PC-9 (cell line): ENCODE data around the gene RAB31. TPM values are rescaled to one million over a fixed set of nuclear protein-coding genes. Genes with fewer than 3 reads are reported as not detected.

ENCODE experiments used
- BruUV-seq: library from RNA; stranded (reverse); fragments of 400-500 nt; replicated peaks from 2 replicates; lab custom pipeline; 2021; lab: Mats Ljungman, UMichigan
- CTCF ChIA-PET: fragments of 300-600 bp; sonication (Branson Sonifier 250); formaldehyde crosslinking; loops from one replicate; lab custom pipeline; 2022; ENCODE audit warnings: antibody characterized with exemption; lab: Charles Lee
- POLR2A ChIA-PET: fragments of 300-600 bp; sonication (Branson Sonifier 250); formaldehyde crosslinking; loops from one replicate; lab custom pipeline; 2022; ENCODE audit warnings: antibody characterized with exemption; ENCODE audit not compliant: unreplicated experiment; lab: Charles Lee
- DNase-seq, 2 experiments: peaks; one replicate each; pipeline versions ENCODE4 v3.0.0 to v3.0.0-alpha.2; 2015 to 2022; ENCODE audit warnings: mixed read lengths in 1 of 2
- H2AFZ ChIP-seq: fragments of 200-600 bp; sonication (generic); 2 replicates; pipeline ENCODE4 v1.8.1; 2017; ENCODE audit warnings: antibody characterized with exemption
- H3F3A ChIP-seq: fragments of 200-600 bp; sonication (generic); 2 replicates; pipeline ENCODE4 v1.8.1; 2017; ENCODE audit warnings: antibody characterized with exemption, mild to moderate bottlenecking, low read depth; ENCODE audit not compliant: insufficient read depth
- H3K27ac ChIP-seq: fragments of 200-600 bp; sonication (generic); 2 replicates; pipeline ENCODE4 v1.6.1; 2016; ENCODE audit warnings: mixed run types
- H3K27me3 ChIP-seq: fragments of 200-600 bp; sonication (generic); 2 replicates; pipeline ENCODE4 v1.6.1; 2016; ENCODE audit warnings: low read depth, mixed run types; ENCODE audit not compliant: insufficient read depth
- H3K36me3 ChIP-seq: fragments of 200-600 bp; sonication (generic); 2 replicates; pipeline ENCODE4 v1.6.1; 2016; ENCODE audit warnings: low read depth, mixed run types
- H3K4me1 ChIP-seq: fragments of 200-600 bp; sonication (generic); replicated peaks from 2 replicates; pipeline ENCODE4 v1.6.1; 2016; ENCODE audit warnings: mixed run types; ENCODE audit not compliant: insufficient read depth
- H3K4me2 ChIP-seq: fragments of 200-600 bp; sonication (generic); 2 replicates; pipeline ENCODE4 v1.6.1; 2017; ENCODE audit warnings: mixed run types
- H3K4me3 ChIP-seq: fragments of 200-600 bp; sonication (generic); 2 replicates; pipeline ENCODE4 v1.6.1; 2016; ENCODE audit warnings: mixed run types
- H3K79me2 ChIP-seq: fragments of 200-600 bp; sonication (generic); 2 replicates; pipeline ENCODE4 v1.6.1; 2017; ENCODE audit warnings: low read depth, mixed run types
- H3K9me2 ChIP-seq: fragments of 200-600 bp; sonication (generic); 2 replicates; pipeline ENCODE4 v1.8.1; 2017; ENCODE audit warnings: mild to moderate bottlenecking; ENCODE audit not compliant: insufficient read depth
- H3K9me3 ChIP-seq: fragments of 200-600 bp; sonication (generic); 2 replicates; pipeline ENCODE4 v1.8.1; 2016; ENCODE audit warnings: low read depth; ENCODE audit not compliant: insufficient read depth
- H4K20me1 ChIP-seq: fragments of 200-600 bp; sonication (generic); 2 replicates; pipeline ENCODE4 v1.8.1; 2017; ENCODE audit not compliant: insufficient read depth
- EZH2 ChIP-seq: fragments of 200-600 bp; sonication (generic); IDR thresholded peaks from 2 replicates; pipeline ENCODE4 v1.8.0; 2017; ENCODE audit warnings: antibody characterized with exemption, low read depth
- intact Hi-C: fragments of 100-400 bp; cut with micrococcal nuclease; formaldehyde crosslinking; loops from one replicate; pipeline ENCODE4 v1.10.0; 2022; ENCODE audit not compliant: unreplicated experiment
- total RNA-seq: library from RNA; stranded (reverse); gene quantifications from 2 replicates; pipeline ENCODE4 v1.2.3, GENCODE V29; 2021
- TF ChIP-seq, protein P1 (sequence below): fragments of 200-600 bp; sonication (generic); conservative IDR thresholded peaks from 2 replicates; pipeline ENCODE4 v1.6.1; 2017; ENCODE audit warnings: mixed run types, antibody characterized with exemption, mild to moderate bottlenecking, moderate library complexity

The RAB31 gene
- total RNA-seq, 1 experiment from 2014 or later, result 51.0 TPM

DNA sequence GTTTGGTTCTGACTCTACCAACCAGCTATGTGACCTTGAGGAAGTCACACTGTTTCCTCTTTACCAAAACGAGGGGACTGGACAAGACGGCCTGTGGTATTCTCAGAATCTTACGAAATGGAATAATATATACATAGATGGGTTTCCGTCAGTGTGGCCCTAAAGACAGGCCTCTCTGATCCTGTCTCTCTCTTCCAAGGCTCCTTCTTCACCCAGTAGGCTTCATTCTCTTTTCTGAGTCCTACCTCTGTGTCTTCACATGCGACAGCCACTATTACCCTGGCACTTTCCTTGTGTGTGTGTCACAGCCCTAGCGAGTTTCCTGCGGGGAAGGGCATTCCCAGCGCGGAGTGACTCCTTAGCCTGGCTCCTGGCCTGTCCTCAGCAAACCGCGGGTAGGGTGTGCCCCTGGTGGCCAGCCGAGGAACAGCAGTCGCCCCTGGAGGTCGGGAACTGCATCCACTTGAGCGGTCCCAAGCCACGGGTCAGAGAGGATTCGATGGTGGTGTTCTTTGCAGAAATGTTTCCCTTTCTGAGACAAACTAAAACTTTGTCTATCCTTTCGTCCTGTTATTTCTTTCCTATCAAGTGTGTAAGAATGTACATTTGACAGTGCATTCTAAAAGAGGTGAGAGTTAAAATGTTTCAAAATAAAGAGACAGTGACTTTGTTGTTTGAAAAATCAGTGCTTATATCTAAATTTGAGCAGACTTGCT is 63.3 kb downstream of the RAB31 start:
- H2AFZ ChIP-seq, result no peak overlapping the region
- peaks cover 12% of the 10 kb centered on the region for H3K4me1 ChIP-seq
- H3K36me3 ChIP-seq, result 0 out of 2 replicates have a peak, but pooled peaks cover 4% of the 10 kb centered on the region
- H3K9me3 ChIP-seq, result no peaks in the 10 kb centered on the region
- H3K4me2 ChIP-seq, result no peak overlapping the region
- POLR2A ChIA-PET, result no interaction called here
- no peaks in the 10 kb centered on the region for H3K27me3 ChIP-seq
- H3F3A ChIP-seq, result peaks cover 6% of the 10 kb centered on the region; the same call in 1 of the 2 replicates
- no peaks in the 10 kb centered on the region for H3K9me2 ChIP-seq
- BruUV-seq, result no TSS peak
- no peak overlapping the region for H3K4me3 ChIP-seq
- TF ChIP-seq EZH2, result no peak
- TF ChIP-seq, protein P1, sequence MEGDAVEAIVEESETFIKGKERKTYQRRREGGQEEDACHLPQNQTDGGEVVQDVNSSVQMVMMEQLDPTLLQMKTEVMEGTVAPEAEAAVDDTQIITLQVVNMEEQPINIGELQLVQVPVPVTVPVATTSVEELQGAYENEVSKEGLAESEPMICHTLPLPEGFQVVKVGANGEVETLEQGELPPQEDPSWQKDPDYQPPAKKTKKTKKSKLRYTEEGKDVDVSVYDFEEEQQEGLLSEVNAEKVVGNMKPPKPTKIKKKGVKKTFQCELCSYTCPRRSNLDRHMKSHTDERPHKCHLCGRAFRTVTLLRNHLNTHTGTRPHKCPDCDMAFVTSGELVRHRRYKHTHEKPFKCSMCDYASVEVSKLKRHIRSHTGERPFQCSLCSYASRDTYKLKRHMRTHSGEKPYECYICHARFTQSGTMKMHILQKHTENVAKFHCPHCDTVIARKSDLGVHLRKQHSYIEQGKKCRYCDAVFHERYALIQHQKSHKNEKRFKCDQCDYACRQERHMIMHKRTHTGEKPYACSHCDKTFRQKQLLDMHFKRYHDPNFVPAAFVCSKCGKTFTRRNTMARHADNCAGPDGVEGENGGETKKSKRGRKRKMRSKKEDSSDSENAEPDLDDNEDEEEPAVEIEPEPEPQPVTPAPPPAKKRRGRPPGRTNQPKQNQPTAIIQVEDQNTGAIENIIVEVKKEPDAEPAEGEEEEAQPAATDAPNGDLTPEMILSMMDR, result peak; percentile 69
- H3K27ac ChIP-seq, result no peak overlapping the region
- peaks cover 37% of the 10 kb centered on the region for H3K79me2 ChIP-seq
- peak in 1 of 2 experiments; percentile 81 for DNase-seq
- CTCF ChIA-PET, result interaction anchor here (0.6 to 1.1 kb wide), 2 partner anchors 40 to 935 kb away, joined by 5 to 22 read pairs; no protein-coding TSS in a partner anchor
- intact Hi-C loops, result loop anchor here (1.0 to 5.0 kb wide), 3 partner anchors 87 to 196 kb away; partner anchors contain the start of gene PPP4R1
- H4K20me1 ChIP-seq, result no peaks in the 10 kb centered on the region

DNA sequence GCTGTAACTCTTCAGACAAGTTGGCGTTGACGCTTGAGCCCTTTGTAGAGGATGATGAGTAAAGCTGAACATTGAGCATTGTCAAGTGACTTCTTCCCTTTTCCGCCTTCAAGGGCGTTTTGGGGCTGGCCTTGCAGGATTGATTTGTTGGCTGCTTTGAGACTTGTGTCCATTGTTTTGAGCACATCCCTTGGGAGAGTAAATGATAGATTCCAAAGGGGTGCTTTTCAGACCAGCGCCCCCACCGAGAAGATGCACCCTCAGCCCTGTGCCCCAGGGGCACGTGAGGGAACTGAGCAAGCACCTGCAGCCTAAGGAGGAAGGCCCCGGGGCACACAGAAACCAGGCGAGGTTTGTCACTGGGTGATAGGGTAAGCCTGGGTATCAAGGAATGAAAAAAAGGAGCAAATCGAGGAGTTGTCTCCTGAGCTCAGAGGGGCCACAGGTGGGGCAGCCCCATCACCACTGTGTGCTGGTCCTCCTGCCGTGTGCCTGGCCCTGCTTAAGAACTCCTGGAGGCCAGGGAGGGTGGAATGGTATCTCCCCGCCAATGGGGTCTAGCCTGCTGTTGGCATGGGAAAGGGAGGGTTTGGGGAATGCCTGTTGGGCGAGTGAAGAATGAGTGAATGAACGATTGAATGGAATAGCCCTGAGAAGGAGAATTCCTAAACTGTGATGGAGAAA is 64.0 kb downstream of the RAB31 start:
- Histone ChIP-seq H3K79me2 (peaks cover 37% of the 10 kb centered on the region), H2AFZ (no peak overlapping the region), H3K4me2 (no peak overlapping the region), H3K27me3 (no peaks in the 10 kb centered on the region), H3F3A (peaks cover 2% of the 10 kb centered on the region; the same call in 1 of the 2 replicates), H3K4me3 (no peak overlapping the region), H3K4me1 (peaks cover 12% of the 10 kb centered on the region), H3K27ac (no peak overlapping the region), H3K36me3 (0 out of 2 replicates have a peak, but pooled peaks cover 4% of the 10 kb centered on the region), H3K9me2 (no peaks in the 10 kb centered on the region), H3K9me3 (no peaks in the 10 kb centered on the region), H4K20me1 (no peaks in the 10 kb centered on the region)
- ChIA-PET POLR2A (no interaction called here), CTCF (no interaction called here)
- intact Hi-C loops, result loop anchor here (1.0 to 5.0 kb wide), 4 partner anchors 77 to 197 kb away; partner anchors contain the start of gene PPP4R1
- no peak for TF ChIP-seq EZH2
- TF ChIP-seq, protein P1, result no peak
- DNase-seq, result no peak
- BruUV-seq, result no TSS peak

GRCh38 chr18:9772847-9773677 is 65.0 kb downstream of the RAB31 start:
- no peaks in the 10 kb centered on the region for H3K27me3 ChIP-seq
- intact Hi-C loops, result loop anchor here (1.0 to 5.0 kb wide), 2 partner anchors 76 to 161 kb away; partner anchors contain the start of gene PPP4R1
- POLR2A ChIA-PET, result no interaction called here
- no peaks in the 10 kb centered on the region for H3F3A ChIP-seq
- TF ChIP-seq EZH2, result no peak
- TF ChIP-seq, protein P1, result no peak
- no peaks in the 10 kb centered on the region for H3K9me3 ChIP-seq
- H3K9me2 ChIP-seq, result no peaks in the 10 kb centered on the region
- H3K4me3 ChIP-seq, result no peak overlapping the region
- peaks cover 8% of the 10 kb centered on the region; the same call in 1 of the 2 replicates for H3K36me3 ChIP-seq
- H3K4me2 ChIP-seq, result no peak overlapping the region
- no TSS peak for BruUV-seq
- DNase-seq, result no peak
- H2AFZ ChIP-seq, result no peak overlapping the region
- peaks cover 12% of the 10 kb centered on the region for H3K4me1 ChIP-seq
- H3K79me2 ChIP-seq, result peaks cover 37% of the 10 kb centered on the region
- CTCF ChIA-PET, result no interaction called here
- H3K27ac ChIP-seq, result no peak overlapping the region
- no peaks in the 10 kb centered on the region for H4K20me1 ChIP-seq
